NCI-H2107 (cell line): ENCODE results near the gene ATF6.
"Not testable (repeated sequence)": the region's sequence is repeated elsewhere in the genome, so short reads cannot be mapped to it uniquely, and the experiment has no call there.

Source experiments
- DNase-seq: peaks from one replicate; lab custom pipeline; 2025; lab: John Stamatoyannopoulos, UW

Gene ATF6

GRCh38 chr1:161779393-161779792 is 13.3 kb downstream of the ATF6 start:
- DNase-seq, result no peak

GRCh38 chr1:161781995-161782394 is 15.9 kb downstream of the ATF6 start:
- DNase-seq, result no peak

- no peak for DNase-seq
Observed at GRCh38 chr1:161782886-161783285, 16.8 kb downstream of the ATF6 start.

GRCh38 chr1:161784968-161785367 is 18.8 kb downstream of the ATF6 start:
- no peak for DNase-seq

- no peak for DNase-seq
Observed at GRCh38 chr1:161787355-161787754, 21.2 kb downstream of the ATF6 start.

- DNase-seq, result no peak
Observed at GRCh38 chr1:161790587-161791317, 24.6 kb downstream of the ATF6 start.

- DNase-seq, result no peak
Observed at GRCh38 chr1:161791904-161792655, 26.0 kb downstream of the ATF6 start.

GRCh38 chr1:161792740-161793139 is 26.6 kb downstream of the ATF6 start:
- DNase-seq, result peak; percentile 12

GRCh38 chr1:161799792-161800191 is 33.7 kb downstream of the ATF6 start:
- DNase-seq, result no peak

GRCh38 chr1:161801955-161802354 is 35.8 kb downstream of the ATF6 start:
- no peak for DNase-seq

- no peak for DNase-seq
Observed at GRCh38 chr1:161803181-161803580, 37.1 kb downstream of the ATF6 start.

- DNase-seq, result no peak
Observed at GRCh38 chr1:161805399-161806197, 39.5 kb downstream of the ATF6 start.

GRCh38 chr1:161809202-161809601 is 43.1 kb downstream of the ATF6 start:
- DNase-seq, result not testable (repeated sequence)

GRCh38 chr1:161809656-161810055 is 43.5 kb downstream of the ATF6 start:
- not testable (repeated sequence) for DNase-seq

GRCh38 chr1:161810780-161811179 is 44.7 kb downstream of the ATF6 start:
- no peak for DNase-seq

- DNase-seq, result peak; percentile 27
Observed at GRCh38 chr1:161816201-161816600, 50.1 kb downstream of the ATF6 start.

- DNase-seq, result no peak
Observed at GRCh38 chr1:161817176-161817730, 51.1 kb downstream of the ATF6 start.

- DNase-seq, result no peak
Observed at GRCh38 chr1:161820914-161821313, 54.8 kb downstream of the ATF6 start.

- no peak for DNase-seq
Observed at GRCh38 chr1:161824618-161825017, 58.5 kb downstream of the ATF6 start.

- DNase-seq, result no peak
Observed at GRCh38 chr1:161825831-161826230, 59.7 kb downstream of the ATF6 start.

GRCh38 chr1:161826478-161826877 is 60.4 kb downstream of the ATF6 start:
- no peak for DNase-seq

- DNase-seq, result no peak
Observed at GRCh38 chr1:161827786-161828185, 61.7 kb downstream of the ATF6 start.
